Measurements from ENCODE around the gene MROH8.

MROH8 gene

GRCh38 chr20:37192137-37192854 lies 12.9 kb upstream of the MROH8 start:
- TF ChIP-seq REST (IDR thresholded peaks at IDR 0.05; ENCODE audit: insufficient read depth in 1 of 2, low read depth in 2 of 2, low read length in 2 of 2), result no peak
- no peak for TF ChIP-seq TAF1 (IDR thresholded peaks at IDR 0.05; ENCODE audit: borderline replicate concordance, insufficient read depth, low read length)
- no peak for TF ChIP-seq POLR2AphosphoS5 (IDR thresholded peaks at IDR 0.05; ENCODE audit: low read depth, low read length)
- TF ChIP-seq FOXP2 (optimal IDR thresholded peaks at IDR 0.05; ENCODE audit: borderline replicate concordance, extremely low read depth, extremely low read length, insufficient read depth), result no peak
- no peak for TF ChIP-seq SIN3A (IDR thresholded peaks at IDR 0.05; ENCODE audit: borderline replicate concordance, insufficient read depth, low read length)

- TF ChIP-seq REST (IDR thresholded peaks at IDR 0.05; ENCODE audit: insufficient read depth in 1 of 2, low read depth in 2 of 2, low read length in 2 of 2) (no peak), POLR2AphosphoS5 (IDR thresholded peaks at IDR 0.05; ENCODE audit: low read depth, low read length) (no peak), TAF1 (IDR thresholded peaks at IDR 0.05; ENCODE audit: borderline replicate concordance, insufficient read depth, low read length) (no peak)
Measured at GRCh38 chr20:37190354-37191112, 11.2 kb upstream of the MROH8 start.

GRCh38 chr20:37189416-37190016 lies 10.2 kb upstream of the MROH8 start:
- TF ChIP-seq FOXP2 (optimal IDR thresholded peaks at IDR 0.05; ENCODE audit: borderline replicate concordance, extremely low read depth, extremely low read length, insufficient read depth) (no peak), TAF1 (IDR thresholded peaks at IDR 0.05; ENCODE audit: borderline replicate concordance, insufficient read depth, low read length) (no peak), SIN3A (IDR thresholded peaks at IDR 0.05; ENCODE audit: borderline replicate concordance, insufficient read depth, low read length) (no peak), POLR2AphosphoS5 (IDR thresholded peaks at IDR 0.05; ENCODE audit: low read depth, low read length) (no peak), REST (IDR thresholded peaks at IDR 0.05; ENCODE audit: insufficient read depth in 1 of 2, low read depth in 2 of 2, low read length in 2 of 2) (no peak)

- TF ChIP-seq FOXP2 (optimal IDR thresholded peaks at IDR 0.05; ENCODE audit: borderline replicate concordance, extremely low read depth, extremely low read length, insufficient read depth) (no peak), REST (IDR thresholded peaks at IDR 0.05; ENCODE audit: insufficient read depth in 1 of 2, low read depth in 2 of 2, low read length in 2 of 2) (no peak), TAF1 (IDR thresholded peaks at IDR 0.05; ENCODE audit: borderline replicate concordance, insufficient read depth, low read length) (no peak), SIN3A (IDR thresholded peaks at IDR 0.05; ENCODE audit: borderline replicate concordance, insufficient read depth, low read length) (no peak), POLR2AphosphoS5 (IDR thresholded peaks at IDR 0.05; ENCODE audit: low read depth, low read length) (no peak)
Measured at GRCh38 chr20:37188787-37189186, 9.4 kb upstream of the MROH8 start.
